Measurements from ENCODE around the gene CD200R1L. TPM values are rescaled to one million over a fixed set of nuclear protein-coding genes. Genes with fewer than 3 reads are reported as not detected.

The CD200R1L gene
- total and polyA plus RNA-seq, 3 donors from 2014 or later, result 0.71 to 7.9 TPM; not detected in 1

- H3K4me1 ChIP-seq, result no peaks in the 10 kb centered on the region
- TF ChIP-seq CTCF (IDR thresholded peaks at IDR 0.05) (no peak), POLR2A (IDR thresholded peaks at IDR 0.05) (no peak)
- H3K36me3 ChIP-seq (ENCODE audit: low read depth, missing control alignments), result no peaks in the 10 kb centered on the region
- DNase-seq, result no peak
- H3K27ac ChIP-seq, result no peak overlapping the region
- no peaks in the 10 kb centered on the region for H3K9me3 ChIP-seq
- WGBS, 2 donors, result 70 to 77% methylated on average over 2 of the region's 2 CpGs
- intact Hi-C loops (cut with DNase I; ENCODE audit: low total_unique reads), result no loop called here
- H3K4me3 ChIP-seq, result no peak overlapping the region
- H3K27me3 ChIP-seq, result no peaks in the 10 kb centered on the region
Observed at GRCh38 chr3:112803467-112803866, 43.2 kb downstream of the CD200R1L start.

GRCh38 chr3:112802338-112802737 is 44.3 kb downstream of the CD200R1L start:
- no peaks in the 10 kb centered on the region for H3K36me3 ChIP-seq (ENCODE audit: low read depth, missing control alignments)
- H3K9me3 ChIP-seq, result no peaks in the 10 kb centered on the region
- H3K27me3 ChIP-seq, result no peaks in the 10 kb centered on the region
- no peaks in the 10 kb centered on the region for H3K4me1 ChIP-seq
- no peak overlapping the region for H3K4me3 ChIP-seq
- intact Hi-C loops (cut with DNase I; ENCODE audit: low total_unique reads), result no loop called here
- no peak for DNase-seq
- no peak for TF ChIP-seq POLR2A (IDR thresholded peaks at IDR 0.05)
- no peak for TF ChIP-seq CTCF (IDR thresholded peaks at IDR 0.05)
- no peak overlapping the region for H3K27ac ChIP-seq

GRCh38 chr3:112799946-112800345 is 46.7 kb downstream of the CD200R1L start:
- intact Hi-C loops (cut with DNase I; ENCODE audit: low total_unique reads), result no loop called here
- H3K27ac ChIP-seq, result no peak overlapping the region
- TF ChIP-seq CTCF (IDR thresholded peaks at IDR 0.05), result no peak
- TF ChIP-seq POLR2A (IDR thresholded peaks at IDR 0.05), result no peak

GRCh38 chr3:112794622-112795172 is 52.0 kb downstream of the CD200R1L start:
- no peak overlapping the region for H3K27ac ChIP-seq
- 42 to 56% methylated on average over 6 of the region's 6 CpGs for WGBS, 2 donors
- H3K4me1 ChIP-seq, result peaks cover 11% of the 10 kb centered on the region
- no peak overlapping the region for H3K4me3 ChIP-seq
- H3K36me3 ChIP-seq (ENCODE audit: low read depth, missing control alignments), result no peaks in the 10 kb centered on the region
- TF ChIP-seq POLR2A (IDR thresholded peaks at IDR 0.05) (no peak), CTCF (IDR thresholded peaks at IDR 0.05) (no peak)
- H3K9me3 ChIP-seq, result no peaks in the 10 kb centered on the region
- no peaks in the 10 kb centered on the region for H3K27me3 ChIP-seq
- intact Hi-C loops (cut with DNase I; ENCODE audit: low total_unique reads), result no loop called here
- no peak for DNase-seq

More at GRCh38 chr3:112799946-112800345, 46.7 kb downstream of the CD200R1L start:
- Histone ChIP-seq H3K4me1 (no peaks in the 10 kb centered on the region), H3K4me3 (no peak overlapping the region), H3K9me3 (no peaks in the 10 kb centered on the region), H3K27me3 (no peaks in the 10 kb centered on the region), H3K36me3 (ENCODE audit: low read depth, missing control alignments) (no peaks in the 10 kb centered on the region)
- no peak for DNase-seq

- Histone ChIP-seq H3K27ac (no peak overlapping the region), H3K9me3 (no peaks in the 10 kb centered on the region), H3K4me3 (no peak overlapping the region), H3K4me1 (peaks cover 11% of the 10 kb centered on the region), H3K27me3 (no peaks in the 10 kb centered on the region), H3K36me3 (ENCODE audit: low read depth, missing control alignments) (no peaks in the 10 kb centered on the region)
- DNase-seq, result peak; percentile 52
- TF ChIP-seq CTCF (IDR thresholded peaks at IDR 0.05) (no peak), POLR2A (IDR thresholded peaks at IDR 0.05) (no peak)
- intact Hi-C loops (cut with DNase I; ENCODE audit: low total_unique reads), result no loop called here
- 61 to 70% methylated on average over 3 of the region's 3 CpGs for WGBS, 2 donors
Observed at GRCh38 chr3:112793326-112794081, 53.2 kb downstream of the CD200R1L start.
